IMR-90 (cell line): ENCODE measurements around the gene ACSL3. TPM values are rescaled to one million over a fixed set of nuclear protein-coding genes. Genes with fewer than 3 reads are reported as not detected.

ENCODE experiments used
- ATAC-seq: fragments of 200-7000 bp; cut with Tn5 transposase; 2 replicates; pipeline ENCODE4 v1.9.1; 2020; ENCODE audit warnings: low read depth, mild to moderate bottlenecking, moderate library complexity
- BruUV-seq: library from RNA; stranded (reverse); fragments of 400-500 nt; replicated peaks from 2 replicates; lab custom pipeline; 2021; lab: Mats Ljungman, UMichigan
- CTCF ChIA-PET: fragments of 300-600 bp; formaldehyde crosslinking; extraction: SDS; loops from one replicate; lab custom pipeline; 2021; ENCODE audit warnings: antibody characterized with exemption; lab: Yijun Ruan, JAX
- POLR2A ChIA-PET: fragments of 300-600 bp; sonication (Branson Sonifier 250); formaldehyde crosslinking; loops from one replicate; lab custom pipeline; 2022; ENCODE audit warnings: antibody characterized with exemption; ENCODE audit not compliant: unreplicated experiment; lab: Charles Lee
- DNase-seq: peaks from one replicate; pipeline ENCODE4 v3.0.0; 2013
- H2AFZ ChIP-seq: replicated peaks from 2 replicates; pipeline ENCODE3; 2013; ENCODE audit warnings: low read length, mild to moderate bottlenecking; ENCODE audit not compliant: poor library complexity
- H2AK5ac ChIP-seq: 2 replicates; pipeline ENCODE4 v1.6.1; 2013; ENCODE audit warnings: low read depth, low read length, inconsistent platforms
- H2AK9ac ChIP-seq: replicated peaks from 2 replicates; pipeline ENCODE3; 2013; ENCODE audit warnings: mild to moderate bottlenecking, low read depth, low read length, moderate library complexity; ENCODE audit not compliant: poor library complexity
- H2BK120ac ChIP-seq: 2 replicates; pipeline ENCODE4 v1.6.1; 2013; ENCODE audit warnings: low read depth, low read length, inconsistent platforms
- H2BK15ac ChIP-seq: 3 replicates; pipeline ENCODE4 v1.6.1; 2013; ENCODE audit warnings: low read depth, low read length, inconsistent platforms
- H2BK20ac ChIP-seq: 2 replicates; pipeline ENCODE4 v1.6.1; 2013; ENCODE audit warnings: low read depth, mild to moderate bottlenecking, inconsistent platforms, low read length, moderate library complexity
- H2BK5ac ChIP-seq: 2 replicates; pipeline ENCODE4 v1.6.1; 2013; ENCODE audit warnings: mild to moderate bottlenecking, low read depth, low read length, inconsistent platforms; ENCODE audit not compliant: poor library complexity, severe bottlenecking
- H3K14ac ChIP-seq: replicated peaks from 2 replicates; pipeline ENCODE4 v1.6.1; 2013; ENCODE audit warnings: low read depth, low read length, inconsistent platforms
- H3K18ac ChIP-seq: 2 replicates; pipeline ENCODE4 v1.6.1; 2013; ENCODE audit warnings: low read depth, low read length, control low read depth
- H3K23ac ChIP-seq: 2 replicates; pipeline ENCODE4 v1.6.1; 2013; ENCODE audit warnings: low read depth, low read length, inconsistent platforms
- H3K27ac ChIP-seq: 2 replicates; pipeline ENCODE4 v1.5.1; 2013; ENCODE audit warnings: mild to moderate bottlenecking, control low read depth, low read length; ENCODE audit not compliant: insufficient read depth
- H3K27me3 ChIP-seq: 2 replicates; pipeline ENCODE4 v1.6.1; 2013; ENCODE audit warnings: low read length; ENCODE audit not compliant: control insufficient read depth, insufficient read depth
- H3K36me3 ChIP-seq: 2 replicates; pipeline ENCODE4 v1.6.1; 2013; ENCODE audit warnings: low read length, mixed read lengths; ENCODE audit not compliant: control insufficient read depth, insufficient read depth
- H3K4ac ChIP-seq: 2 replicates; pipeline ENCODE4 v1.6.1; 2013; ENCODE audit warnings: low read depth, low read length, inconsistent platforms
- H3K4me1 ChIP-seq: 2 replicates; pipeline ENCODE4 v1.6.1; 2013; ENCODE audit warnings: low read length, mixed read lengths; ENCODE audit not compliant: control insufficient read depth, insufficient read depth
- H3K4me2 ChIP-seq: 2 replicates; pipeline ENCODE4 v1.6.1; 2013; ENCODE audit warnings: low read depth, mild to moderate bottlenecking, control low read depth, low read length, moderate library complexity
- H3K4me3 ChIP-seq: 2 replicates; pipeline ENCODE4 v1.5.1; 2013; ENCODE audit warnings: low read depth, mild to moderate bottlenecking, control low read depth, low read length, moderate library complexity; ENCODE audit not compliant: insufficient read depth
- H3K56ac ChIP-seq: 2 replicates; pipeline ENCODE4 v1.6.1; 2013; ENCODE audit warnings: low read length, inconsistent platforms; ENCODE audit not compliant: insufficient read depth; ENCODE audit errors: extremely low read depth
- H3K79me1 ChIP-seq, 2 experiments: 2 replicates each; pipeline ENCODE4 v1.6.1; 2013; ENCODE audit warnings: low read length in 2 of 2, inconsistent platforms in 1 of 2, low read depth in 1 of 2
- H3K9ac ChIP-seq: 2 replicates; pipeline ENCODE4 v1.6.1; 2013; ENCODE audit warnings: low read depth, low read length, control low read depth
- H3K9me1 ChIP-seq: 2 replicates; pipeline ENCODE4 v1.6.1; 2013; ENCODE audit warnings: low read length, inconsistent platforms; ENCODE audit not compliant: insufficient read depth
- H3K9me3 ChIP-seq: 2 replicates; pipeline ENCODE4 v1.6.1; 2013; ENCODE audit warnings: low read length; ENCODE audit not compliant: control insufficient read depth, insufficient read depth
- H4K20me1 ChIP-seq: 2 replicates; pipeline ENCODE4 v1.6.1; 2013; ENCODE audit warnings: low read length, inconsistent platforms; ENCODE audit not compliant: insufficient read depth
- H4K5ac ChIP-seq: 2 replicates; pipeline ENCODE4 v1.6.1; 2013; ENCODE audit warnings: mild to moderate bottlenecking, low read depth, low read length, control low read depth
- H4K8ac ChIP-seq, 2 experiments: 2 replicates each; pipeline ENCODE4 v1.6.1; 2013; ENCODE audit warnings: low read depth in 2 of 2, low read length in 2 of 2, control low read depth in 1 of 2, inconsistent platforms in 1 of 2
- H4K91ac ChIP-seq: 2 replicates; pipeline ENCODE4 v1.6.1; 2013; ENCODE audit warnings: low read depth, low read length, inconsistent platforms; ENCODE audit not compliant: insufficient read depth
- MAZ ChIP-seq: IDR thresholded peaks from 2 replicates; pipeline ENCODE4 v1.6.1; 2012; ENCODE audit warnings: low read depth, mild to moderate bottlenecking, low read length, improper control_type of control experiment, moderate library complexity, borderline replicate concordance
- POLR2A ChIP-seq: IDR thresholded peaks from 2 replicates; pipeline ENCODE4 v1.6.1; 2012; ENCODE audit warnings: mild to moderate bottlenecking, low read depth, low read length
- RAD21 ChIP-seq: IDR thresholded peaks from 2 replicates; pipeline ENCODE4 v1.6.1; 2012; ENCODE audit warnings: low read length, improper control_type of control experiment
- SMC3 ChIP-seq: fragments of 150-350 bp; IDR thresholded peaks from 2 replicates; pipeline ENCODE4 v1.6.1; 2016; ENCODE audit warnings: low read depth, mild to moderate bottlenecking, antibody characterized with exemption, low read length, moderate library complexity
- WGBS, 2 experiments: methylation state at CpG; one replicate each; pipeline versions ENCODE4 v1.1.5 to v1.1.7; 2013; ENCODE audit warnings: missing lambda C conversion rate in 2 of 2; ENCODE audit not compliant: insufficient read length in 1 of 2; ENCODE audit errors: extremely low coverage in 2 of 2; 5-methylcytosine and 5-hydroxymethylcytosine counted together
- dilution Hi-C: fragments of 300-500 bp; cut with HindIII; formaldehyde crosslinking; loops from one replicate; pipeline ENCODE4 v1.14.3; 2018; ENCODE audit warnings: low sequenced_read_pairs; ENCODE audit not compliant: unreplicated experiment
- in situ Hi-C: fragments of 300-500 bp; cut with MboI; formaldehyde crosslinking; loops from 3 replicates; pipeline ENCODE4 v1.14.3; 2019; ENCODE audit warnings: low sequenced_read_pairs, inconsistent platforms, mixed read lengths
- intact Hi-C: fragments of 100-400 bp; cut with micrococcal nuclease; formaldehyde crosslinking; loops from 2 replicates; pipeline ENCODE4 v1.10.0; 2022
- polyA plus RNA-seq, 3 experiments: library from polyadenylated mRNA; depleted of rRNA; stranded (reverse); fragments of >200 nt; gene quantifications; 2 replicates each; pipeline ENCODE4 v1.2.3, GENCODE V29; 2012; ENCODE audit warnings: low replicate concordance in 1 of 3
- total RNA-seq: library from RNA; depleted of rRNA; stranded (reverse); fragments of >200 nt; gene quantifications from 2 replicates; pipeline ENCODE4 v1.2.3, GENCODE V29; 2012
- TF ChIP-seq, protein P1 (sequence below): conservative IDR thresholded peaks from 2 replicates; pipeline ENCODE4 v1.5.1; 2012; ENCODE audit warnings: mild to moderate bottlenecking, low read depth, low read length, improper control_type of control experiment

ACSL3 gene
- total and polyA plus RNA-seq, 2 of the 4 experiments (the other 2 are of a cell fraction): 31.0 to 84.2 TPM

DNA sequence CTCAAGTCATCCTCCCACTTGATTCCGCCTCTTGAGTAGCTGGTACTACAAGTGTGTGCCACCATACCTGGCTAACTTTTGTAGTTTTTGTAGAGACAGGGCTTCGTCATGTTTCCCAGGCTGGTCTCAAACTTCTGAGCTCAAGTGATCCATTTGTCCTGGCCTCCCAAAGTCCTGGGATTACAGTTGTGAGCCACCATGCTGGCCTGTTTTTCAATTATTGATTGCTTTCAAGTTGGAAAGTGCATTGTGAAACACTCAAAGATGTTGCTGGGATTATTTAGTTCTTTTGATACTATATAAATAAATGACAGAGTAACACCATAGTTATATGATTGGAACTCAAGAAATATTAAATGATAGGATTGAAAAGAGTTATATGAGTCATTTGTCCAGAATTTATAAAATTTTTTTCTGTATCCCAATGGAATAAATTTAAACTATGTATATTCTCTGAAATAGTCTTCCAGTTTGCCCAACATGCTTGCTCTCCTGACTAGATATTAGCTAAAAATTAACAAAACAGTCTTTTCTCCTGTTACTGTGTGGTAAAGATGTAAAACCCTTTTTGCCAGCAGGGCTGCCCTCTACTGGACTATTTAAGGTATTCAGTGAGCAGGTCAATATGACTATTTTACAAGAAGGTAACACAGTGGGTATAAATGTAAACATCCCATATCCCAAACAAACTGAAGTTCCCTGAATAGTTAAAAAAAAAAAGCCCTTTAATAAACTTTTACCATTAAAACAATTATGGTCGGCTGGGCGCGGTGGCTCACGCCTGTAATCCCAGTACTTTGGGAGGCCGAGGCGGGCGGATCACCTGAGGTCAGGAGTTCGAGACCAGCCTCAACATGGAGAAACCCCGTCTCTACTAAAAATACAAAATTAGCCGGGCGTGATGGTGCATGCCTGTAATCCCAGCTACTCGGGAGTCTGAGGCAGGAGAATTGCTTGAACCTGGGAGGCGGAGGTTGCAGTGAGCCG, 42.7 kb downstream of the ACSL3 start:
- peak; percentile 73 for DNase-seq
- Histone ChIP-seq H3K23ac (peak overlapping the region; percentile 13), H3K4ac (no peak overlapping the region; the same call in 1 of the 2 replicates), H3K36me3 (peaks cover 6% of the 10 kb centered on the region; the same call in 1 of the 2 replicates), H2BK120ac (peak overlapping the region; percentile 30; the same call in 1 of the 2 replicates), H3K56ac (no peak overlapping the region), H2BK15ac (peak overlapping the region; percentile 82; the same call in 1 of the 3 replicates), H3K27ac (peak overlapping the region; percentile 80; the same call in 1 of the 2 replicates), H3K9ac (peak overlapping the region; percentile 10; the same call in 1 of the 2 replicates), H4K91ac (peak overlapping the region; percentile 53; the same call in 1 of the 2 replicates), H3K4me1 (peaks cover 36% of the 10 kb centered on the region), H2AFZ (no peak overlapping the region), H2BK5ac (peak overlapping the region; percentile 56), H4K20me1 (peaks cover 40% of the 10 kb centered on the region), H4K8ac (peak overlapping the region; percentile 20 to 40; a peak in 2 of 4 replicates), H3K4me3 (no peak overlapping the region), H3K9me1 (peaks cover 25% of the 10 kb centered on the region), H2AK9ac (no peak overlapping the region), H3K27me3 (no peaks in the 10 kb centered on the region), H4K5ac (peak overlapping the region; percentile 55), H3K4me2 (no peak overlapping the region), H3K14ac (0 out of 2 replicates have a peak overlapping the region, but pooled peaks have one; percentile 21), H3K18ac (peak overlapping the region; percentile 14), H2AK5ac (peak overlapping the region; percentile 73; the same call in 1 of the 2 replicates), H2BK20ac (peak overlapping the region; percentile 21; the same call in 1 of the 2 replicates), H3K9me3 (no peaks in the 10 kb centered on the region), H3K79me1 (peaks cover 36 to 64% of the 10 kb centered on the region in 2 experiments)
- WGBS, 2 experiments: no CpG with 5 or more reads among the region's 16 CpGs
- ChIA-PET POLR2A (no interaction called here), CTCF (interaction anchor here (0.5 to 2.2 kb wide), 12 partner anchors 12 to 213 kb away, joined by 3 to 18 read pairs (median 5); no protein-coding TSS in a partner anchor)
- dilution Hi-C loops (no loop called here), in situ Hi-C loops (loop anchor here (5.0 kb wide), 1 partner anchor 211 kb away; no protein-coding TSS in a partner anchor), intact Hi-C loops (loop anchor here (1.0 to 10.0 kb wide), 5 partner anchors 39 to 849 kb away; no protein-coding TSS in a partner anchor)
- TF ChIP-seq MAZ: no peak
- peak; percentile 79 for TF ChIP-seq RAD21
- TF ChIP-seq POLR2A: no peak
- TF ChIP-seq SMC3: peak; percentile 66
- TF ChIP-seq, protein P1, sequence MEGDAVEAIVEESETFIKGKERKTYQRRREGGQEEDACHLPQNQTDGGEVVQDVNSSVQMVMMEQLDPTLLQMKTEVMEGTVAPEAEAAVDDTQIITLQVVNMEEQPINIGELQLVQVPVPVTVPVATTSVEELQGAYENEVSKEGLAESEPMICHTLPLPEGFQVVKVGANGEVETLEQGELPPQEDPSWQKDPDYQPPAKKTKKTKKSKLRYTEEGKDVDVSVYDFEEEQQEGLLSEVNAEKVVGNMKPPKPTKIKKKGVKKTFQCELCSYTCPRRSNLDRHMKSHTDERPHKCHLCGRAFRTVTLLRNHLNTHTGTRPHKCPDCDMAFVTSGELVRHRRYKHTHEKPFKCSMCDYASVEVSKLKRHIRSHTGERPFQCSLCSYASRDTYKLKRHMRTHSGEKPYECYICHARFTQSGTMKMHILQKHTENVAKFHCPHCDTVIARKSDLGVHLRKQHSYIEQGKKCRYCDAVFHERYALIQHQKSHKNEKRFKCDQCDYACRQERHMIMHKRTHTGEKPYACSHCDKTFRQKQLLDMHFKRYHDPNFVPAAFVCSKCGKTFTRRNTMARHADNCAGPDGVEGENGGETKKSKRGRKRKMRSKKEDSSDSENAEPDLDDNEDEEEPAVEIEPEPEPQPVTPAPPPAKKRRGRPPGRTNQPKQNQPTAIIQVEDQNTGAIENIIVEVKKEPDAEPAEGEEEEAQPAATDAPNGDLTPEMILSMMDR: peak; percentile 77
- BruUV-seq: no TSS peak
- ATAC-seq: peak; percentile 24; the same call in 1 of the 2 replicates
